ENCODE results near the gene ZNF316.
"Not testable (repeated sequence)": the region's sequence is repeated elsewhere in the genome, so short reads cannot be mapped to it uniquely, and the experiment has no call there.

The ZNF316 gene

DNA sequence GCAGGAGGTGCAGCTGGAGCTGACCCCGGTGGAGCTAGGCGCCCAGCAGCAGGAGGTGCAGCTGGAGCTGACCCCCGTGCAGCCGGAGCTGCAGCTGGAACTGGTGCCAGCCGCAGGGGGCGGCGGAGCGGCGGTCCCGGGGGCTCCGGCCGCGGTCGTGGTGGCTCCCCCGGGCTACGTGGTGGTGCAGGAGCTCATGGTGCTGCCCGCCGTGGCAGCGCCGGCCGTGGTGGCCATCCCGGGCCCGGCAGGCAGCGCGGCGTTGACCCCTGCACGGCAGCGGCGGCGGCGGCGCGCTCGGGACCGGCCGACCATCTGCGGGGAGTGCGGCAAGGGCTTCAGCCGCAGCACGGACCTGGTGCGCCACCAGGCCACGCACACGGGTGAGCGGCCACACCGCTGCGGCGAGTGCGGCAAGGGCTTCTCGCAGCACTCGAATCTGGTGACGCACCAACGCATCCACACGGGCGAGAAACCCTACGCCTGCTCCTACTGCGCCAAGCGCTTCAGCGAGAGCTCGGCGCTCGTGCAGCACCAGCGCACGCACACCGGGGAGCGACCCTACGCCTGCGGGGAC, 14.9 kb upstream of the ZNF316 start:
- DNase-seq: no peak

DNA sequence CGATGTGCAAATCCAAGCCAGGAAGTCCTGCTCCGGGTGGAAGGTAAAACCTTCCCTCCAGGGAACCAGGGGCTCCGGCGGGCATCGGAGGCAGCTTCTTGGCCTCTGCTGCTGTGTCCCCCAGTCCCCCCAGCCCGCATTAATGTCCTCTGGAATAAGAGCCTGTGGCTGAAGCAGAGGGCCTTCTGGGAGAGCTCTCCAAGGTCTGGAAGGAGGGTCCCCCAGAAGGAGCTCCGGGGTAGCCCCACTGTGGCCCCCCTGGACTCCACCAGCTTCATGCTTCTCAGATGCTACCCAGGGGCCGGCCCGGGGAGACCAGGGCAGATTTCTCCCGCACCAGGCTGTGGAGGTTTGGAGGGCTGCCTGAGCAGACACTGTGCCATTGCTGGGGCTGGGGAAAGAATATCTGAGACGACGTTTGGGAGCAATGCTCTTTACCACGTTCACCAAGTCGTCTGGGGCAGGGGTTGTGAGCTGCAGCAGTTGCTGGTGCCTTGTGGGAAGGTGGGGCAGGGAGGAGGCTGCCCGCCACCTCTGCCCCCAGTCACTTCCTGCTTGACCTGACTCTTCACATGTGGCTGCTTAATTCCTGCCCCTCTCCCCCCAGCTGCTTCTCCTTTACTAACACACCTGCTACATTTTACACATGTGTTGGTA, 13.4 kb upstream of the ZNF316 start:
- DNase-seq: no peak

DNA sequence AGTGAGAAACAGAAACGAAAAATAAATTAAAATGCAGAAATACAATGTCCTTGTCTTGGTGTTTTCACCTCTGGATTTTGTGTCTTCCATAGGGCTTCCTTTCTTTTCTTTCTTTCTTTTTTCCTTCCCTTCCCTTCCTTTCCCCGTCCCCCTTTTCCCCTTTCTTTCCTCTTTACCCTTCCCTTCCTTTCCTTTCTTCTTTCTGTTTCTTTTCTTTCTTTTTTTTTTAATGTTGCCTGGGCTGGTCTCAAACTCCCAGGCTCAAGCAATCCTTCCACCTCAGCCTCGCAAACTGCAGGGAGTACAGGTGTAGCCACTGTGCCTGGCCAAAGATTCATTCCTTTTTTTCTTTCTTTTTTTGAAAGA, 12.9 kb upstream of the ZNF316 start:
- DNase-seq: no peak

DNA sequence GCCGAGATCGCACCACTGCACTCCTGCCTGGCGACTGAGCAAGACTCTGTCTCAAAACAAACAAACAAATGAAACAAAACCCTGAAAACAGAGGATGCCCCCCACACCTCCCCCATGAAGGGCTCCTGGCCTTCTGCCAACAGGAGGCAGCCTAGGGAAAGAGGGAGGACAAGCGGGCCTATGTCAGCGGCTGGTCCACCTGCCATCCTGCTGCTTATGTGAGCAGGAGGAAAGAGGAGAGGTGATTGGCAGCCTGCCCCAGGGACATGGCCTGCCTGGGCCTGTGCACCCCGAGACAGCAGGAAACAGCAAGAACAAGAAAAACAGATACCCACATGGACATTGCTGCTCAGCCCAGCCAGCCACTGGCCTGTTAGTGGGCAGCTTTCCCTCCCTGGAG, 9.1 kb upstream of the ZNF316 start:
- peak; percentile 73 for DNase-seq

DNA sequence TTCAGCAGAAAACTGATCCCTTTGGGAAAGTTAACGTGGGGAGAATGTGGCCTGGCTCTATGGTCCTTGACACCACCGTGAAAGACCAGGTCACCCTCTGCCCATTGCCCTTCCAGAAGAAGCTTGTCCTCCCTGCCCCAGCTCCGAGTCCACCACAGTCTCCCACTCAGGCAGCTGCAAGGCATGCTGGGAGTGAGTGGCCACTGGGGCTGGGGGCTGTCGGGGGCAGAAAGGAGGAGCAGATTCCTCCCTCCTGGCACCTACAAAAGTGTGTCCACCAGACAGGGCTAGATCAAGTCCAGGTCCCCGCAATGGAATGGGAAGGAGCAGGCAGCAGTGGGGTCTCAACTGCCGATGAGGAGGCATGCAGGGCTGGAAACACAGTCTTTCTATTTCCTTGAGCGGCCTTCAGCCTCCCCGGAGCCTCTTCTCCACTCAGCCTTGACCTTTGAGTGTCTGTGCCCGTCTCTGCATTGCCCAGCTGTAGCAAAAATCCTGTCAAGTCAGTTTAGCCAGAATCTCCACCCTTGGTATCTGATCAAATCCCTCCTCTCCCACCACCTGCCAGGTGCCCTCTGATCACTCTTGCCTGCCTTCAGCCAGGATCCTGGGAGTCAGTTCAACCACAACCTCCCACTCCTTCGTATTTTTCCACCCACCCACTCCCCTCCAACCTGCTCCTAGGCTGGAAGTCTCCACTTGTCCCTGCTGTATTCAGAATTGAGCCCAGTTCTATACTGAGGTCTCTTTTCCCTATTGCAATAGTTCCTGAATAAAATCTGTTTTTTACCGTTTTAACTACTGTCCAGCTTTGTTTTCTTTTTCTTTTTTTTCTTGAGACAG, 6.9 kb upstream of the ZNF316 start:
- no peak for DNase-seq

DNA sequence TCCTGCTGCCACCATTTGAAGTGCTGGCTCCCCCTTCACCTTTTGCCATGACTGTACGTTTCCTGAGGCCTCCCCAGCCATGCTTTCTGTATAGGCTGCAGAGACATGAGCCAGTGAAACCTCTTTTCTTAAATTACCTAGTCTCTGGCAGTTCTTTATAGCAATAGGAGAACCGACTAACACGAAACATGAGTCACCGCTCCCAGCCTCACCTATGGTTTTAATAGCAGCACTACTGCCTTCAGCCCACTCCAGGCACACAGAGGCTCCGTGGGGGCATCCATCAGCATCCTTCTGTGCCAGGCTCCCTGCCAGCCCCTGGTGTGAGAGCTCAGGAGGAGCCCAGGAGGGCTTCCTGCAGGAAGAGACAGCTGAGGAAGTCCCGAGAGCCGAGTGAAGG, 5.5 kb upstream of the ZNF316 start:
- no peak for DNase-seq

DNA sequence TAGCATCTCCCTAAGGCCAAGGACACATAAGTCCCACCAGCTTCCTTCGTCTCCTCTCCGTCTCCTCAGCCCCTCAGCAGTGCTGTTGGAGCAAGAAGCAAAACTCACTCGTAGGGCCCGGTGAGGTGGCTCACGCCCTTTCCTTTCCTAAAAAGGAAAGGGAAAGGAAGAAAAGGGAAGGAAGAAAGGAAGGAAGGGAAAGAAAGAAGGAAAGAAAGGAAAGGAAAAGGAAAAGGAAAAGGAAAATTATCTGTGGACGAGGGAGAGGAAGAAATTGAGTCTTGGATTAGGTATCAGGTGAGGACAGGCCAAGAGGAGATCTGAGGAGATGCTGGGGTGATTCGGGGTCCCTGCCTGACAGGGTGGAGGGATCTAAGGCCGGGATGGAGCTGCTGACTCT, 3.1 kb upstream of the ZNF316 start:
- no peak for DNase-seq

DNA sequence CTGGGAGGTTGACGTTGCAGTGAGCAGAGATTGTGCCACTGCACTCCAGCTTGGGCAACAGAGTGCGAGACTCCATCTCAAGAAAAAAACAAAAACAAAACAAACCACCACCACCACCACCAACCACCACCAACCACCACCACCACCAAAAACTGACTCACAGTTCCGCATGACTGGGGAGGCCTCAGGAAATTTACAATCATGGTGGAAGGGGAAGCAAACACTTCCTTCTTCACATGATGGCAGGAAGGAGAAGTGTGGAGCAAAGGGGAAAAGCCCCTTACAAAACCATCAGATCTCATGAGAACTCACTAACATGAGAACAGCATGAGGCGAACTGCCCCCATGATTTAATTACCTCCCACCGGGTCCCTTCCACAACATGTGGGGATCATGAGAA, 2.1 kb upstream of the ZNF316 start:
- DNase-seq: not testable (repeated sequence)

DNA sequence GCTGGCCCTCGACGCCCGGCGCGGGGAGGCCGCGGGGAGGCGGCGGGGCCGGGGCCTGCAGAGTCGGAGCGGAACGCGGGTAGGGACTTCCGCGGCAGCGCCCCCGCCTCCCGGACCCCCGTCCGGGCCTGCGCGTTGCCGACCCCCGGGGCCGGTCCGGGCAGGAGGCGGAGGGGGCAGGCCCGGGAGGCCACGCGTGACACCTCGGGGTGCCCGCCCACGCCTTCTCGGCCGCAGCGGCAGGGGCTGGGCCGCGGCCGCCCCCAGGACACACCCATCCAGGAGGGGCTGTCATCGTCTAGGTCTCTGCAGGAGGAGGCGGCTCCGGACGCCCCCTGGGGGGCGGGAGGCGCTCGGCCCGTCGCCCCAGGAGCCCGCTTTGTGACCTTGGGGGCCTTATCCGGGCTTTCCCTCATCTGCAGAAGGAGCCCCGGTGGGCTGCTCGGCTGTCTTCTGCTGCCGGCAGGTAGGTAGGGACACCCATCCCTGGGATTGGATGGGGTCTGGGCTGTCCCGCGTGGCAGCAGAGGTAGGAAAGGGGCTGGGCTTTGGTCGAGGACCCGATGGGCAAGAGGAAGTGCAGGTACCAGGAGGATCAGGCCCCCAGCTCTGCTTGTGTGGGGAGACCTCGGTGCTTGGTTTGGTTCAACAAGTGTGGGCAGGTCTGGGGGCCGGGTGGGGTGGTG, 569 bp downstream of the ZNF316 start:
- DNase-seq: peak; percentile 6

DNA sequence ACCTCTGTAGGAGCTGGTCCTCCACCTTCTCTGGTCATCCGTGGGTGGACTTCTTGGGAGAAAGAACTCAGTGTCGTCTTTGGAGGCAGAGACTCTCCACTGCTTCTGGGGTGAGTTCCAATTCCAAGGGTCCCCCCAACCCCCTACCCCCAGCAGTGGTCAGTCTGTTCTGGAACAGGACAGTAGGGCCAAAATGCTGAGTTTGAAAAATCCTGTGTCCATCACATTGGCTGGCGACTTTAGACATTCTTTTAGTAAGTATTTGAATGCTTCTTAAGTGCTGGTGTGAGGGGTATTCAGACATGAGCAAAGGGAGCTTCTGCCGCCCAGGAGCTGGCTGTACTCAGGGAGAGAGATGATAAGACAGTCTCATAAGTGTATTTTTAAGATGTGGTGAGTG, 1.9 kb downstream of the ZNF316 start:
- no peak for DNase-seq

DNA sequence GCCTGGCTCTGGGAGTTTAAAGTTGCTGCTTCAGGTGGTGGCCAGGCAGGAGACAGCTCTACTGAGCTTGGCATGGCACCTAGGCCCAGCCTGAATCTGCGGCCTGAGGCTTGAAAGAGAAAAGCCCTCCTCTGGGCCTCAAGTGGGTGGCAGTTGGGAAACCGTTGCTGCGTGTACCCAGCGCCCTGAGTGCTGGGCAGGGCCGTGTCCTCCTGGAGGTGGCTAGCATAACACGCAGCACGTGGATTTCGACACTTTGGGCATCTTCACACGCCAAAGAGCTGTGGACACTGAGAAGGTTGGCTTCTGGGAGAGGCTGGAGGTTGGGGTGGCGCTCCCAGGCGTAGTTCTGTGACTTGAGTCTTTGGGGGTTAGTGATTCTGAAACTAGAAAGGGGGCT, 2.5 kb downstream of the ZNF316 start:
- DNase-seq: no peak

DNA sequence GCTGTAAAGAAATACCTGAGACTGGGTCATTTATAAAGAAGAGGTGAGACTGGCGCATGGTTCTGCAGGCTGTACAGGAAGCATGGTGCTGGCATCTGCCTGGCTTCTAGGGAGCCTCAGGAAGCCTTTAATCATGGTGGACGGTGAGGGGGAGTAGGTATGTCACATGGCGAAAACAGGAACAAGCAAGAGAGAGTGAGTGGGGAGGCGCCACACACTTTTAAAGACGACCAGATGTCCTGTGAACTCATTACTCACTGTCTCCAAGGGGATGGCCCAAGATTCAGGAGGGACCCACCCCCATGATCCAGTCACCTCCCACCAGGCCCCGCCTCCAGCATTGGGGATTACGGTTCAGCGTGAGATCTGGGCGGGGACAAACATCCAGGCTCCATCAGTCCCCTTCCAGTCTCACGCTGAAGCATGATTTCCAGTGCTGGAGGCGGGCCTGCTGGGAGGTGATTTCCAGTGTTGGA, 3.2 kb downstream of the ZNF316 start:
- DNase-seq: no peak

DNA sequence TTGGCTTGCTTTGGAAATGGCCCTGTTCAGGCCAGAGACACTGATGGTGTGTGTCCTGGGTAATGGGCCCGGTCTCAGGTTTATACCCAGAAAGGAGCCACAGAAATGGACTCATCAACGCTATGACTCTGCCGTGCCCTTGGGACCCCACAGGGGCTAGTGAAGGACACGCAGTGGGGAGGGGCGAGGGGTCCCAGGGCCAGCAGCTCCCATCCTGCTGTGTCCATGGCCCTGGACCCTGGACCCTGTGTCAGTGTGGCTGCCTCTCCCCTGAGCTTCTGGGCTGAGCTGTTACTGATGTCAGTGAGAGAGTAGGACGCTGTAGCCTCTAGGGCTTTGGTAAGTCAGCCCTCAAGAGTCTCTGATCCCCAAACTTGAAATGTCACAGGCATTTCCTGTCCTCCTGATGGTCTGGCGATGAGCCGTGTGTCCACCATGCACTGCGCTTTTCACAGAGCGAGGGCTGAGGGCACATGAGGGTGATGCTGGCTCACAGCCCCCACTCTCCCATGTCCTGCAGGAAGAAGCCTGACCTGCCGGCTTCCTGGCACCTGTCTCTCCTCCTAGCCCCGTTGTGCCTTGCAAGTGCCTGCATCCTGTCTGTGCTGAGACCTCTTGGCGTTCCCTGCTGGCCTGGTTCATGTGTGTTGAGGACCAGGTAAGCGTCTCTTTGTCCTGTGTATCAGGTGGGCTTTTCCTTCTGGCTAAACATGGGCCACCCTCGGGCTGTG, 4.4 kb downstream of the ZNF316 start:
- no peak for DNase-seq

DNA sequence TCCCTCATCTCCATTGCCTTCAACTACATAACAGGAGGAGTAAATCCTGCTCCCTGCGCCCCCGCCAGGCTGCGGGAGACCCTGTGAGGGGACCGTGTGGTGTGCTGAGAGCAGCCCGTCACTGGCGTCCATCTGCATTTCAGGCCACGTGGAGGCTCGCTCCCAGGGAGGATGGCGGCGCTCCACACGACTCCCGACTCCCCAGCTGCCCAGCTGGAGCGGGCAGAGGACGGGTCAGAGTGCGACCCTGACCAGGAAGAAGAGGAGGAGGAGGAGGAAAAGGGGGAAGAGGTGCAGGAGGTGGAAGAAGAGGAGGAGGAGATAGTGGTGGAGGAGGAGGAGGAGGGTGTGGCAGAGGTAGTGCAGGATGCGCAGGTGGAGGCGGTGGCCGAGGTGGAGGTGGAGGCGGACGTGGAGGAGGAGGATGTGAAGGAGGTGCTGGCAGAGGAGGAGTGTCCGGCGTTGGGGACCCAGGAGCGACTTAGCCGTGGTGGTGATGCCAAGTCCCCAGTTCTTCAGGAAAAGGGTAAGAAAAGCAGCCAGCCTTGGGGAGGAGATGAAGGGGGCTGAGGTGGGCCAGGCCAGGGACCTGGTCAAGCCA, 5.2 kb downstream of the ZNF316 start:
- DNase-seq: no peak

DNA sequence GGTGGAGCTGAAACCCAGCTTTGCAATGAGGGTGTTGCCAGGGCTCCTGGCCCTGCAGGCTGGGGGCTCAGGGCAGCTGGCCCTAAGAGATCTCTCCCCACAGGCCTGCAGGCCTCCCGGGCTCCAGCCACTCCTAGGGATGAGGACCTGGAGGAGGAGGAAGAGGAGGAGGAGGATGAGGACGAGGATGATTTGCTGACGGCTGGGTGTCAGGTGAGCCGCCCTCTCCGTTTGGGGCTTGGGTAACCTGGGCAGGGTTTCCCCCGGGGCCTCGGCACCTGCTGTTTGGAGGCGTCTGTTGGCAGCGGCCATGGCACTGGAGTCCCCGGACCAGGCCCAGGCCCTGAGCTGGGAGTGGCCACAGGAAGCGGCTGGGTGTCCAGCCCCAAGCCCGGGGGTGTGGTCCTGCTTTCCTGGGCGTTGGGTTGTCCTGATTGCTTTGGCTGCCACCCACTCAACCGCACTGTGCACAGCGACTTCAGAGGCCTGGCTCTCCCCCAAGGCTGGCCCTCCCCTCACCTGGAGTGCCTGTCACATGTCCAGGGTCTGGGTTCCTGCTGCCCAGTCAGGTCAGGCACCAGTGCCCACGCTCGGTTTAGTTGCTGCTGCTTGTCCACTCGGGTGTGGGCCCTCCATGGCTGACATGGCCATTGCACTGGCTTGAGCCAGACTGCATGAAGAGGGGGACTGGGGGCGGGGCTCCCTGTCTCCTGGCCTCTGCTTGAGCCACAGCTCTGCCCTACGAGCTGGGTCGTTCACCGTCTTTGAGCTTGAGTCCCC, 5.9 kb downstream of the ZNF316 start:
- DNase-seq: no peak

DNA sequence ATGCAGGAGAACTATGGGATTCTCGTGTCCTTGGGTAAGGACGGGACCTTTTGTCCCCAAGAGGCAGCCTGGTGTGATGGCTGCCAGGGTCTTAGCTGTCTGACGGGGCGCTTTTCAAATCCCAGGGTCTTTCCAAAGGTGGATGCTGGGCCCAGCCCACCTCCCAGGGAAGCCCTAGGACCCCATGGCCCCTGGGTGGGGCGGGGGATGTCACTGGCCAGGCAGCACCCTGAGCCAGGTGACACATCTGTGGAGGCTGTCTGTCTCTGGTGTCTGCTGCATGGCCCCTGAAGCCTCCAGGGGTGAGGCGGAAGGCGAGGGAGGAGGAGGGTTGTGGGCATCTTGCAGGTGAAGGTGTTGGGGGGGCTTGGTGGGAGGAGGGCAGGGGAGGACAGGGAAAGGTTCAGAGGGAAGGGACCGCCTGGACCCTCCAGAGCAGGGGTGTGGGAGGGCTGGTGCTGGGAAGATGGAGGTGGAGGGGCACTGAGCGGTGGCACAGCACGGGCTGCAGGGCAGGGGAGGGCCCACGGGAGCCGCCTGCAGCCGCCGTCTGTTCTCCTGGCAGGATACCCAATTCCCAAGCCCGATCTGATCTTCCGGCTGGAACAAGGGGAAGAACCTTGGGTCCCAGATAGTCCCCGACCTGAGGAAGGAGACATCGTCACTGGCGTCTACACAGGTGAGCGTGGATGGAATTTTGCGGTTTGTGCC, 7.0 kb downstream of the ZNF316 start:
- DNase-seq: no peak

DNA sequence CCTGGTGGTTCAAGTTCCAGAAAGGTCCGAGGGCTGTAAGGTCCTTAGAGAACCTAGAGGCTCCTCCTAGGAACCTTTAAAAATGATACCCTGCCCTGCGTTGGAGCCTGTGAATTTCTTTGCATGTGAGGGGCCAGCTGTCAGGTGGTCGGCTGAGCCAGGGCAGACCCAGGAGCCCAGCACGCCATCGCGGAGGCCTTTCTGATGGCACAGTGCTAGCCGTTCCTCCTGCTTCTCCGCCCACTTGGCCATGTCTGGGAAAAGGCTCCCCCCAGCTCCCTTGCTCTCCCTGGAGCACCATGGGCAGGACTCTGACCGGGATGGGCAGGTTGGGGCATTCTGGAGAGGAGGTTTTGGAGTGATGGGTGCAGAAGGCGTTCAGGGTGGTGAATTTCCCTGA, 7.6 kb downstream of the ZNF316 start:
- no peak for DNase-seq

DNA sequence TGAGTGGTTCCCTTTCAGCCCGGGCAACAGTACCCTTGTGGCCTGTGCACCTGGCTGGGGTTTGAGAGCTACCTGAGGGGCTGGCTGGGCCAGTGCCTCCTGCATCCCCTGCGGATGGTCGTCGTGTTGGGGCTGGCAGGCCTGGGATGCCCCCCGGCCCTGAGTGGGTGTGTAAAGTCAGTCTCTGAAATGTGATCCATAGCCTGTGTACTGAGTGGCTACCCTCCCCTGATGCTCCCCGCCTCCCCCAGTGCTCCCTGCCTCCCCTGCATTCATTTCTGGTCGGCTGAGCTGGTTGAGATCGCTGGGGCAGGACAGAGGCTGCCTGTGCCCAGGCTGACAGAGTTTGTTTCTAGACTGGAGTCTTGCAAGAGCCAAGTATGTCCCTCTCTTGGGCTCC, 9.3 kb downstream of the ZNF316 start:
- no peak for DNase-seq

DNA sequence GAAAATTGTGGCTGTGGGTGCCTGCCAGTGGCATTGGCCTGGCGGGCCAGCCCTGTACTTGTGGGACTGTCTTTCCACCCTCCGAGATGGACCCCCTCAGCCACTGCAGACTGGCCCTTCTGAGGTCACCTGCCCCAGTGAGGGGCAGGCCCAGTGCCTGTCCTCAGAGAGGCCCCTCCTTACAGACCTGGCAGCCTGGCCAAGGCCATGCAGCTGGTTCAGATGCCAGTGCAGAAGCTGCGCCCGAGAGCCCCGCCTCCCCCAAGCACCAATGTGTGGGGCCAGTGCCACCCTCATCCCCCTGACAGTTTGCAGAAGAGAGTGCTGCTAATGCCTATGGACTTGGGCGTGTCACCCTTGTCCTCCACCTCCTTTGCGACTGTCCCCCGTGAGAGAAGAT, 10.0 kb downstream of the ZNF316 start:
- no peak for DNase-seq

DNA sequence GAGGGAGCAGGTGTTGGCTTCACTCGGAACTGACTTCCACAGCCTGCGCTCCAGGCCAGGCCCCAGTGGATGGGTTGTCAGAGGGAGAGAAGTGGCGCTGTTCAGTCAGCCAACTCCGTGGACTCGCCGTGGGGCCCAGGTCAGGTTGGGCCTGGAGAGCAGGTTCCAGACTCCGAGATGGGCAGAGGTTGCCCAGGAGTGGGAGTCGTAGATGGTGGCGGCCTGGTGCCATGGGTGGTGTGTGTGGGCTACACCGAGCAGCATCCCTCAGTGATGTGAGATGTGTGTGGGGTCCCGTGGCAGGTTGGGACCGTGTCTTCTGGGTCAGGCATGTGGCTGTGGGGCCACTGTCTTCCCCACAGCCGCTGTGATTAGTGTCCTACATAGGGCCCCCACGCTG, 10.4 kb downstream of the ZNF316 start:
- DNase-seq: no peak

Measured in NCI-H1694 treated with DMSO at 0.1 percent for 48 hours (cell line).